HUDEP-2 (cell line): Measurements from ENCODE around the gene TMPRSS15.

ENCODE experiments used
- DNase-seq, 76 experiments: peaks; one replicate each; lab custom pipeline; 2025; ENCODE audit not compliant: unreplicated experiment in 76 of 76; lab: John Stamatoyannopoulos, UW

Gene TMPRSS15

GRCh38 chr21:18248171-18248570 lies 155.4 kb downstream of the TMPRSS15 start:
- DNase-seq: no peak

GRCh38 chr21:18245464-18245967 lies 158.1 kb downstream of the TMPRSS15 start:
- no peak for DNase-seq

GRCh38 chr21:18244671-18245463 lies 158.7 kb downstream of the TMPRSS15 start, which contains the start of gene CHODL:
Gene CHODL, plus strand, starts transcription at chr21:18244833. Its CDS starts 391 bp downstream, at chr21:18245224.
- no peak for DNase-seq

- no peak for DNase-seq
These were observed 168.0 kb downstream of the TMPRSS15 start for GRCh38 chr21:18235545-18235944.

GRCh38 chr21:18228060-18228739 lies 175.4 kb downstream of the TMPRSS15 start:
- DNase-seq: no peak

GRCh38 chr21:18222346-18222745 lies 181.2 kb downstream of the TMPRSS15 start:
- DNase-seq: no peak

- DNase-seq: no peak
These were observed 183.1 kb downstream of the TMPRSS15 start for GRCh38 chr21:18220498-18220897.
